ENCODE results near the gene TUBB6.

Gene TUBB6

GRCh38 chr18:12290086-12290485 is 18.0 kb upstream of the TUBB6 start:
- no peak for DNase-seq (ENCODE audit: extremely low read depth in 1 of 2, low read depth in 1 of 2)

- no peak for DNase-seq (ENCODE audit: extremely low read depth in 1 of 2, low read depth in 1 of 2)
Measured at GRCh38 chr18:12291161-12291560, 16.9 kb upstream of the TUBB6 start.

- DNase-seq (ENCODE audit: extremely low read depth in 1 of 2, low read depth in 1 of 2): no peak
Measured at GRCh38 chr18:12291690-12292089, 16.4 kb upstream of the TUBB6 start.

GRCh38 chr18:12293831-12294230 is 14.2 kb upstream of the TUBB6 start:
- DNase-seq (ENCODE audit: extremely low read depth in 1 of 2, low read depth in 1 of 2): no peak

GRCh38 chr18:12295389-12296086 is 12.5 kb upstream of the TUBB6 start:
- DNase-seq (ENCODE audit: extremely low read depth in 1 of 2, low read depth in 1 of 2): no peak

GRCh38 chr18:12296087-12296403 is 12.0 kb upstream of the TUBB6 start:
- no peak for DNase-seq (ENCODE audit: extremely low read depth in 1 of 2, low read depth in 1 of 2)

- no peak for DNase-seq (ENCODE audit: extremely low read depth in 1 of 2, low read depth in 1 of 2)
Measured at GRCh38 chr18:12296457-12296856, 11.6 kb upstream of the TUBB6 start.

- DNase-seq (ENCODE audit: extremely low read depth in 1 of 2, low read depth in 1 of 2): no peak
Measured at GRCh38 chr18:12299862-12300261, 8.2 kb upstream of the TUBB6 start.

- no peak for DNase-seq (ENCODE audit: extremely low read depth in 1 of 2, low read depth in 1 of 2)
Measured at GRCh38 chr18:12301263-12302005, 6.6 kb upstream of the TUBB6 start.

- DNase-seq (ENCODE audit: extremely low read depth in 1 of 2, low read depth in 1 of 2): no peak
Measured at GRCh38 chr18:12302391-12303147, 5.5 kb upstream of the TUBB6 start.

- DNase-seq (ENCODE audit: extremely low read depth in 1 of 2, low read depth in 1 of 2): no peak
Measured at GRCh38 chr18:12304351-12305210, 3.5 kb upstream of the TUBB6 start.

- no peak for DNase-seq (ENCODE audit: extremely low read depth in 1 of 2, low read depth in 1 of 2)
Measured at GRCh38 chr18:12305211-12305610, 2.8 kb upstream of the TUBB6 start.

- no peak for DNase-seq (ENCODE audit: extremely low read depth in 1 of 2, low read depth in 1 of 2)
Measured at GRCh38 chr18:12305930-12306629, 2.0 kb upstream of the TUBB6 start.

GRCh38 chr18:12306752-12307700 is 1.0 kb upstream of the TUBB6 start:
- DNase-seq (ENCODE audit: extremely low read depth in 1 of 2, low read depth in 1 of 2): no peak

- DNase-seq (ENCODE audit: extremely low read depth in 1 of 2, low read depth in 1 of 2): peak in 1 of 2 donors; percentile 10
Measured at GRCh38 chr18:12308386-12309100, 502 bp downstream of the TUBB6 start.

GRCh38 chr18:12309683-12310198 is 1.7 kb downstream of the TUBB6 start:
- no peak for DNase-seq (ENCODE audit: extremely low read depth in 1 of 2, low read depth in 1 of 2)

GRCh38 chr18:12310762-12311161 is 2.7 kb downstream of the TUBB6 start:
- no peak for DNase-seq (ENCODE audit: extremely low read depth in 1 of 2, low read depth in 1 of 2)

- no peak for DNase-seq (ENCODE audit: extremely low read depth in 1 of 2, low read depth in 1 of 2)
Measured at GRCh38 chr18:12312976-12313375, 4.9 kb downstream of the TUBB6 start.

All from stimulated activated CD8-positive, alpha-beta memory T cell treated with anti-CD3 and anti-CD28 coated beads, Interleukin-7, amount 100 ng/mL, for 48 hours (primary cell).